ENCODE data around the gene TRIM31.

DNA sequence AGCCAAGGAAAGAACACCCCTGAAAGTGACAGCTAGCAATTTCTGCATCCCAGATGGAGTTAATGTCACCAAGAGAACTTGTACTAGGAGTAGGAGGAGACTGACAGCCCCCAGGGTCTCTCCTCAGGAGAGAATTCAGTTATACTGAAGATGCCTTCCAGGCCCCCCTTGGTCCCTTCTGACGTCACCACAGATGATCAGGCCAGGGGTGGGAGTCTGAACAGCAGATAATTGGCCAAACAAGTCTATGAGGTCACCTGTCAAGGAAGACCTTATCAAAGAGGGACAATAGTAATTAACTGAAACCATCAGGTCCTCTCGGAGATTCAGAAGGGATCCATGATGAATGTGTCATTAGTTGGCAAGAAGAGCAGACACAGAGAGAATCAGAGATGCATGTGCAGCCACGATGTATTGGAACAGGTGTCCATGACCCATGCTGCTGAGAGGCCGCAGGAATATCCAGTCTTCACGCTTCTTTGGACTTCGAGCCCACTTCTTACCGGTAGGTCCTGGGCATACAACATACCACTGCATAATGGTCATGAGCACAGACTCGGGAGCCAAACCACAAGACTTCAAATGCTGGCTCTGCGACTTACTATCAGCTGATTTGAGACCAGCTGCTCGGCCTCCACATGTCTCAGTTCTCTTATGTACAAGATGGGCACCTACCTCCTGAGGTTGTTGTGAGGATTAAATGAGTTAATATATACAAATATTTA is 37.9 kb upstream of the TRIM31 start:
- TF ChIP-seq, protein P1, sequence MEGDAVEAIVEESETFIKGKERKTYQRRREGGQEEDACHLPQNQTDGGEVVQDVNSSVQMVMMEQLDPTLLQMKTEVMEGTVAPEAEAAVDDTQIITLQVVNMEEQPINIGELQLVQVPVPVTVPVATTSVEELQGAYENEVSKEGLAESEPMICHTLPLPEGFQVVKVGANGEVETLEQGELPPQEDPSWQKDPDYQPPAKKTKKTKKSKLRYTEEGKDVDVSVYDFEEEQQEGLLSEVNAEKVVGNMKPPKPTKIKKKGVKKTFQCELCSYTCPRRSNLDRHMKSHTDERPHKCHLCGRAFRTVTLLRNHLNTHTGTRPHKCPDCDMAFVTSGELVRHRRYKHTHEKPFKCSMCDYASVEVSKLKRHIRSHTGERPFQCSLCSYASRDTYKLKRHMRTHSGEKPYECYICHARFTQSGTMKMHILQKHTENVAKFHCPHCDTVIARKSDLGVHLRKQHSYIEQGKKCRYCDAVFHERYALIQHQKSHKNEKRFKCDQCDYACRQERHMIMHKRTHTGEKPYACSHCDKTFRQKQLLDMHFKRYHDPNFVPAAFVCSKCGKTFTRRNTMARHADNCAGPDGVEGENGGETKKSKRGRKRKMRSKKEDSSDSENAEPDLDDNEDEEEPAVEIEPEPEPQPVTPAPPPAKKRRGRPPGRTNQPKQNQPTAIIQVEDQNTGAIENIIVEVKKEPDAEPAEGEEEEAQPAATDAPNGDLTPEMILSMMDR (IDR thresholded peaks at IDR 0.05; ENCODE audit: insufficient read depth, low read depth, low read length), result no peak
- TF ChIP-seq EZH2 (IDR thresholded peaks at IDR 0.05; ENCODE audit: insufficient read depth, low read length), result no peak

Measured in astrocyte (in vitro differentiated cells and primary cell).